Activated gamma-delta T cell treated with Interleukin-2 at 50 U/mL for 16 hours (primary cell): Measurements from ENCODE around the gene CLCNKA.

Experiments used
- DNase-seq: peaks from one replicate; pipeline ENCODE4 v3.0.0-alpha.2; 2020

Gene CLCNKA

DNA sequence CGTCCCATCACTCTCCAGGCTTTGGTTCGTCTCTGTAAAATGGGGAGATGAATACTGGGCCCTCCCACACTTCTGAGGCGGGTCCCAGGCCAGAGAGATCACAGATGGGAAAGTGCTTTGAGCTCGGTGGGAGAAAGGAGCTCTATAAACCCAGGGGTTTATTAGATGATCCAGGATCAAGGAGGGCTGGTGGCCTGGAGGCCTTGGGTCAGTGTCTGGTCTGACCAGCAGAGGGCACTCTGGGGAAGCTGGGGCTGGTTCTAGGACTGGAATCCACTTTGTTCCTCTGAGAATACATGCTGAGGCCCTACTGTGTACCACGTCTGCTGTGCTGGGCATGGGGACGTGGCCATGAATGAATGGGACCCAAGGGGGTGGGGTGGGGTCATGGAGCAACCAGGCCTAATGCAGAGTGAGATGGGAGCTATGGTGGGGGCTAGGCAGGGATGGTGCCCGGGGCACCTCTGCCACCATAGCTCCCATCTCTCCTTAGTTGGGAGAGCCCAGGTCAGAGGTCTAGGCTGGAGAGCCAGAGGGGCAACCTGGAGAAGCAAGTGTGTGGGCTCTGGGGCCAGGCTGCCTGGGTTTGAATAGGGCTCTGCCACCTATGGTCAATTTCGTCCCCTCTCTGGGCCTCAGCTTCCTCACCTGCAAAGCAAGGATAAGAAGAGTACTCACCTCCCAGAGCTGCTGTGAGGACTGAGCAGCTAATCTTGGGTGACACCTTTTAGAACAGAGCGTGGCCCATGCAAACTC is 60.6 kb downstream of the CLCNKA start:
- peak; percentile 56 for DNase-seq

DNA sequence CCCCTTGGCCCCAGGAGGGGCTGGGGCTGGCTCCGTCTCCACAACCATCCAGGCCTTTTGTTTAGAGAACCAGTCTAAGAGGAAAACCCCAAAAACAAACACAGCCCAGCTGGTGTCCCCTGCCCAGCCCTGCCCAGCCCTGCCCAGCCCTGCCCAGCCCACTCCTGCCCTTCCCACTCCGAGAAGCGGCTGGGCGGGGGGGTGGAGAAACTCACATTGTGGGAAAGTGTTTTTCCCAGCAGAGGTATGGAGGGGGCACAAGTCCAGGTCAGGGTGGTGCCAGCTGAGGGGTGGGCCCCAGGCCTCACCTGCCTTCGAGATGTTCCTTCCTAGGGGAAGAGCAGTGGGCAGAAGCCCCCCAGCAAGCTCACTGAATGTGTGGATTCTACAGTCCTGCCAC is 61.6 kb downstream of the CLCNKA start:
- DNase-seq: no peak
